HepG2 (cell line): Measurements from ENCODE around the gene SLC27A3. TPM values are rescaled to one million over a fixed set of nuclear protein-coding genes. Genes with fewer than 3 reads are reported as not detected.

Experiments
- ATAC-seq: fragments of 200-7000 bp; cut with Tn5 transposase; 3 replicates; pipeline ENCODE4 v1.9.1; 2020; ENCODE audit warnings: mild to moderate bottlenecking, moderate library complexity
- BruUV-seq: library from RNA; stranded (reverse); fragments of 400-500 nt; replicated peaks from 2 replicates; lab custom pipeline; 2021; lab: Mats Ljungman, UMichigan
- CTCF ChIA-PET: fragments of 300-600 bp; formaldehyde crosslinking; extraction: SDS; loops from one replicate; lab custom pipeline; 2021; ENCODE audit warnings: low total read pairs, inconsistent platforms, low intra/inter-chr PET ratio; lab: Yijun Ruan, JAX
- POLR2A ChIA-PET: fragments of 350-600 bp; sonication (Branson Sonifier 250); formaldehyde crosslinking; loops from one replicate; lab custom pipeline; 2020; ENCODE audit warnings: antibody characterized with exemption, inconsistent platforms; lab: Yijun Ruan, JAX
- DNase-seq: peaks from one replicate; pipeline ENCODE4 v3.0.0-alpha.2; 2015; ENCODE audit warnings: low spot score
- FAIRE-seq: peaks from 3 replicates; lab custom pipeline; 2011; peaks lifted over from hg19 to GRCh38; lab: Jason Lieb, UNC
- H2AFZ ChIP-seq: one replicate; pipeline ENCODE4 v1.6.1; 2011; ENCODE audit warnings: low read length, inconsistent platforms
- H3K27ac ChIP-seq: fragments of 300-600 bp; 3 replicates; pipeline ENCODE4 v1.8.0; 2011; ENCODE audit warnings: mixed run types, mild to moderate bottlenecking, mixed read lengths, low read length, inconsistent platforms; ENCODE audit not compliant: insufficient read depth; ENCODE audit errors: extremely low read length
- H3K27me3 ChIP-seq, 2 experiments: fragments of 200-600 bp in 1 of 2; 2 replicates in 1 of 2; 3 replicates in 1 of 2; pipeline versions ENCODE4 v1.6.0 to v1.8.0; 2011; ENCODE audit warnings: low read length in 2 of 2, mild to moderate bottlenecking in 2 of 2, moderate library complexity in 2 of 2, inconsistent platforms in 1 of 2; ENCODE audit not compliant: insufficient read depth in 2 of 2, control insufficient read depth in 1 of 2
- H3K36me3 ChIP-seq, 2 experiments: fragments of 200-600 bp in 1 of 2; replicated peaks in 1 of 2; 2 replicates in 1 of 2; 3 replicates in 1 of 2; pipeline versions ENCODE4 v1.5.1 to v1.8.0; 2011; ENCODE audit warnings: low read length in 2 of 2, inconsistent platforms in 1 of 2; ENCODE audit not compliant: insufficient read depth in 2 of 2, control insufficient read depth in 1 of 2
- H3K4me1 ChIP-seq: 2 replicates; pipeline ENCODE4 v1.5.1; 2012; ENCODE audit warnings: low read length, inconsistent platforms; ENCODE audit not compliant: insufficient read depth
- H3K4me2 ChIP-seq: 2 replicates; pipeline ENCODE4 v1.6.0; 2011; ENCODE audit warnings: low read depth, low read length, inconsistent platforms
- H3K4me3 ChIP-seq, 3 experiments: fragments of 200-600 bp in 1 of 3; sonication (generic), shearing (Covaris generic) in 1 of 3; replicated peaks in 1 of 3; 2 replicates each; pipeline ENCODE4 v1.5.1; 2011 to 2016; ENCODE audit warnings: low read length in 3 of 3, inconsistent platforms in 2 of 3, low read depth in 2 of 3, mild to moderate bottlenecking in 2 of 3, control low read depth in 1 of 3, mixed read lengths in 1 of 3; ENCODE audit not compliant: insufficient read depth in 1 of 3
- H3K79me2 ChIP-seq: one replicate; pipeline ENCODE4 v1.6.1; 2011; ENCODE audit warnings: low read length, inconsistent platforms; ENCODE audit not compliant: insufficient read depth
- H3K9ac ChIP-seq: 2 replicates; pipeline ENCODE4 v1.6.0; 2011; ENCODE audit warnings: mild to moderate bottlenecking, low read depth, low read length, inconsistent platforms; ENCODE audit not compliant: insufficient read depth
- H3K9me3 ChIP-seq: 2 replicates; pipeline ENCODE4 v1.5.1; 2012; ENCODE audit warnings: mild to moderate bottlenecking, low read length
- H4K20me1 ChIP-seq: 2 replicates; pipeline ENCODE4 v1.6.0; 2011; ENCODE audit warnings: inconsistent platforms, mild to moderate bottlenecking, low read length, moderate library complexity; ENCODE audit not compliant: insufficient read depth
- GZF1 ChIP-seq: sonication (generic); formaldehyde crosslinking; IDR thresholded peaks from 2 replicates; pipeline ENCODE4 v1.5.1; 2020; ENCODE audit warnings: mild to moderate bottlenecking, missing genetic modification reagents
- PRPF4 ChIP-seq: fragments of 200-400 bp; formaldehyde crosslinking; IDR thresholded peaks from 2 replicates; pipeline ENCODE4 v1.6.1; 2016; ENCODE audit warnings: low read length, low read depth; ENCODE audit not compliant: poor library complexity, severe bottlenecking
- SP4 ChIP-seq: sonication (generic); formaldehyde crosslinking; IDR thresholded peaks from 2 replicates; pipeline ENCODE4 v1.8.1; 2023; ENCODE audit warnings: mild to moderate bottlenecking, missing genetic modification reagents
- U2AF2 ChIP-seq: fragments of 200-400 bp; formaldehyde crosslinking; IDR thresholded peaks from 2 replicates; pipeline ENCODE4 v1.6.1; 2017; ENCODE audit warnings: low read depth, mild to moderate bottlenecking, low read length
- ZNF563 ChIP-seq: sonication (generic); formaldehyde crosslinking; IDR thresholded peaks from 2 replicates; pipeline ENCODE4 v1.8.0; 2022; ENCODE audit warnings: mild to moderate bottlenecking, moderate library complexity, missing genetic modification reagents
- ZNF607 ChIP-seq: sonication (generic); formaldehyde crosslinking; IDR thresholded peaks from 2 replicates; pipeline ENCODE4 v1.5.1; 2020; ENCODE audit warnings: missing genetic modification reagents, mild to moderate bottlenecking, borderline replicate concordance
- ZNF7 ChIP-seq: IDR thresholded peaks from 2 replicates; pipeline ENCODE4 v1.6.1; 2016; ENCODE audit warnings: missing biosample characterization, missing genetic modification reagents
- ZNF724P ChIP-seq: sonication (generic); formaldehyde crosslinking; IDR thresholded peaks from 2 replicates; pipeline ENCODE4 v1.8.0; 2022; ENCODE audit warnings: missing genetic modification reagents, borderline replicate concordance
- ZNF761 ChIP-seq: sonication (generic); formaldehyde crosslinking; conservative IDR thresholded peaks from 2 replicates; pipeline ENCODE4 v1.4.0; 2020; ENCODE audit warnings: mild to moderate bottlenecking, missing genetic modification reagents
- WGBS: methylation state at CpG from one replicate; pipeline ENCODE4 v1.1.6; 2017; ENCODE audit warnings: low lambda C conversion rate; 5-methylcytosine and 5-hydroxymethylcytosine counted together
- in situ Hi-C: cut with HindIII; loops from 2 replicates; pipeline ENCODE4 v1.10.0; 2017; ENCODE audit warnings: low pct_unique_long_range_greater_than_20kb; ENCODE audit not compliant: extremely low pct_ligation_motif_present
- intact Hi-C: fragments of 100-400 bp; cut with micrococcal nuclease; formaldehyde crosslinking; loops from one replicate; pipeline ENCODE4 v1.10.0; 2022; ENCODE audit not compliant: unreplicated experiment
- polyA plus RNA-seq, 8 experiments: library from polyadenylated mRNA; depleted of rRNA in 3 of 8; stranded (reverse) in 7 of 8; unstranded in 1 of 8; fragments of >200 nt; fragmentation: Illumina TruSeq in 4 of 8; extraction: Trizol in 4 of 8; gene quantifications; 2 replicates each; pipeline versions ENCODE4 v1.2.1 to v1.2.3, GENCODE V29; 2011 to 2016; ENCODE audit warnings: low read depth in 4 of 8, missing spikeins in 1 of 8, mixed read lengths in 1 of 8; ENCODE audit not compliant: insufficient read depth in 1 of 8
- total RNA-seq, 5 experiments: library from RNA; depleted of rRNA; stranded (reverse); fragments of >200 nt; fragmentation: Illumina TruSeq; extraction: Trizol; gene quantifications; 2 replicates each; pipeline ENCODE4 v1.2.3, GENCODE V29; 2016; ENCODE audit warnings: low read depth in 1 of 5

Gene SLC27A3
- total and polyA plus RNA-seq, 2 of the 13 experiments (the other 11 are each of a cell fraction or from before 2014, with no cell fraction given): 4.3 to 10.3 TPM

DNA sequence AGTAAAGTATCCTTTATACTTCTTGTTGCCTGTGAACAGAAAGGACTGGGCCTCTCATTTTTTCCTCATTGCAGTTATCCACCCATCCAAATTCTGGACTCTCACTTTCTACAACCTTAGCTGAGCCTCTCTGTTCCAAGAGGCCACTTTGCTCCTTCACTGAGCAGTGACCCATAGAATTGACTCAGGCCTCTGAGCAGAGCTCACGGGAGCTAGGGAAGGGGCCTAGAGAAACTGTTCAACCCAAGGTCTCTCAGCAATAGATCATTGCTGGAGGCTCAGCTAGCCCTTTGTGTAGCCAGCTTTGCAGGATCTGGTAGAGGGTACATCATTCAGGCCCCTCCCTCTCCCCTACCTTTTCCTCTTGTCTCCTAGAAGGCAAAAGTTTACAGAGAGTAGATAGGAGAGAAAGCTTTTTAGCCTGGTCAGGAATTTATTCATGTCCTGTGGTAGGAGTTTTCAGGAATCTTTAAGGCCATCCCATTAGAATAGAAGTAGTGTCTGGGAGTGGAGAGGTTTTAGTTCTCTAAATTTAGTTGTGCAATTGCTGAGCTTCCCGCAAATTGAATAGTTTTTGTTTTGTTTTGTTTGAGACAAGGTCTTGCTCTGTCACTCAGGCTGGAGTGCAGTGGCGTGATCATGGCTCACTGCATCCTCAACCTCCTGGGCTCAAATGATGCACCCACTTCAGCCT, 40.7 kb upstream of the SLC27A3 start:
- H3K79me2 ChIP-seq: peaks cover 3% of the 10 kb centered on the region

DNA sequence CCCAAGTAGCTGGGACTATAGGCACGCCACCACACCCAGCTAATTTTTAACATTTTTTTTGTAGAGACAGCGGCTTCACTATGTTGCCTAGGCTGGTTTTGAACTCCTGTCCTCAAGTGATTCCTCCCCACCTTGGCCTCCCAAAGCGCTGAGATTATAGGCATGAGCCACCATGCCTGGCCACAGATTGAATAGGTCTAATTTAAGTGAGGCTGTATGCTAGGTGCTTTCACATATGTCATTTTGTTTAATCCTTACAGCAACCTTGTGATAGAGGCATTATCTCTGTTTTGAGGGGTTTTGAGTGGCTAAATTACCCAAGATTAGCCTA, 40.2 kb upstream of the SLC27A3 start:
- intact Hi-C loops: no loop called here
- no peak for FAIRE-seq
- H3K27me3 ChIP-seq: no peaks in the 10 kb centered on the region
- H3K4me2 ChIP-seq: no peak overlapping the region
- no peaks in the 10 kb centered on the region for H3K9me3 ChIP-seq
- no peak overlapping the region for H3K9ac ChIP-seq
- ChIA-PET CTCF (no interaction called here), POLR2A (interaction anchor here (0.9 kb wide), 1 partner anchor 49 kb away, joined by 3 read pairs; no protein-coding TSS in a partner anchor)
- no TSS peak for BruUV-seq
- no peak for ATAC-seq
- H4K20me1 ChIP-seq: no peaks in the 10 kb centered on the region
- no peaks in the 10 kb centered on the region for H3K79me2 ChIP-seq
- no peak overlapping the region for H3K4me3 ChIP-seq
- H3K4me1 ChIP-seq: peaks cover 28% of the 10 kb centered on the region
- no peak for TF ChIP-seq U2AF2
- TF ChIP-seq ZNF7 (CRISPR knock-in tag): no peak
- no peak for TF ChIP-seq ZNF563
- no peak for TF ChIP-seq PRPF4
- in situ Hi-C loops: no loop called here
- H2AFZ ChIP-seq: no peak overlapping the region
- no peak for DNase-seq
- H3K27ac ChIP-seq: no peak overlapping the region
- H3K36me3 ChIP-seq: no peaks in the 10 kb centered on the region
- WGBS: 98% methylated on average over 3 of the region's 3 CpGs

More for the DNA sequence above, 40.7 kb upstream of the SLC27A3 start:
- FAIRE-seq (no peak), ATAC-seq (peak; percentile 37; the same call in 2 of the 3 replicates), DNase-seq (no peak)
- WGBS: 75% methylated on average over 3 of the region's 3 CpGs
- TF ChIP-seq ZNF607 (CRISPR knock-in tag) (no peak), SP4 (CRISPR knock-in tag) (no peak), ZNF761 (no peak), GZF1 (CRISPR knock-in tag) (no peak), ZNF724P (no peak)
- H3K27me3 ChIP-seq: no peaks in the 10 kb centered on the region
- H3K9me3 ChIP-seq: no peaks in the 10 kb centered on the region
- ChIA-PET POLR2A (interaction anchor here (0.9 kb wide), 1 partner anchor 49 kb away, joined by 3 read pairs; no protein-coding TSS in a partner anchor), CTCF (no interaction called here)
- H3K36me3 ChIP-seq: no peaks in the 10 kb centered on the region
- H3K4me2 ChIP-seq: no peak overlapping the region
- in situ Hi-C loops: no loop called here
- H3K9ac ChIP-seq: no peak overlapping the region
- BruUV-seq: no TSS peak
- peaks cover 33% of the 10 kb centered on the region for H3K4me1 ChIP-seq
- intact Hi-C loops: no loop called here
- no peak overlapping the region for H2AFZ ChIP-seq
- H4K20me1 ChIP-seq: no peaks in the 10 kb centered on the region
- no peak overlapping the region for H3K4me3 ChIP-seq
- no peak overlapping the region for H3K27ac ChIP-seq
